T-helper 1 cell treated with Interleukin-12 subunit alpha and Interleukin-12 subunit beta and Interleukin-4 antibody, amounts not matched to agents 30 μg/mL and 1 μg/mL, for 36 hours (primary cell): ENCODE data around the gene MRPL4.

Experiments used
- H3K27ac Mint-ChIP-seq: one replicate; pipeline ENCODE4 v1.8.0; 2021; ENCODE audit warnings: mild to moderate bottlenecking, mixed read lengths
- H3K27me3 Mint-ChIP-seq: one replicate; pipeline ENCODE4 v1.8.0; 2021; ENCODE audit warnings: low read depth, mixed read lengths
- H3K36me3 Mint-ChIP-seq: one replicate; pipeline ENCODE4 v1.8.0; 2021; ENCODE audit warnings: low read depth, mixed read lengths
- H3K4me1 Mint-ChIP-seq: one replicate; pipeline ENCODE4 v1.8.0; 2021; ENCODE audit warnings: low read depth, mixed read lengths
- H3K4me3 Mint-ChIP-seq: one replicate; pipeline ENCODE4 v1.8.0; 2021; ENCODE audit warnings: mild to moderate bottlenecking, moderate library complexity, mixed read lengths
- H3K9me3 Mint-ChIP-seq: one replicate; pipeline ENCODE4 v1.8.0; 2021; ENCODE audit warnings: mixed read lengths

Gene MRPL4

GRCh38 chr19:10293637-10294367 is 41.8 kb downstream of the MRPL4 start:
- Mint-ChIP-seq H3K27me3 (peaks cover 71% of the 10 kb centered on the region), H3K36me3 (peaks cover 1% of the 10 kb centered on the region), H3K4me1 (peaks cover 36% of the 10 kb centered on the region), H3K4me3 (peak overlapping the region; percentile 46), H3K27ac (peak overlapping the region; percentile 69), H3K9me3 (no peaks in the 10 kb centered on the region)

- Mint-ChIP-seq H3K9me3 (no peaks in the 10 kb centered on the region), H3K27me3 (peaks cover 67% of the 10 kb centered on the region), H3K27ac (no peak overlapping the region), H3K4me3 (no peak overlapping the region), H3K36me3 (peaks cover 1% of the 10 kb centered on the region), H3K4me1 (peaks cover 33% of the 10 kb centered on the region)
Measured at GRCh38 chr19:10294368-10294697, 42.3 kb downstream of the MRPL4 start.

DNA sequence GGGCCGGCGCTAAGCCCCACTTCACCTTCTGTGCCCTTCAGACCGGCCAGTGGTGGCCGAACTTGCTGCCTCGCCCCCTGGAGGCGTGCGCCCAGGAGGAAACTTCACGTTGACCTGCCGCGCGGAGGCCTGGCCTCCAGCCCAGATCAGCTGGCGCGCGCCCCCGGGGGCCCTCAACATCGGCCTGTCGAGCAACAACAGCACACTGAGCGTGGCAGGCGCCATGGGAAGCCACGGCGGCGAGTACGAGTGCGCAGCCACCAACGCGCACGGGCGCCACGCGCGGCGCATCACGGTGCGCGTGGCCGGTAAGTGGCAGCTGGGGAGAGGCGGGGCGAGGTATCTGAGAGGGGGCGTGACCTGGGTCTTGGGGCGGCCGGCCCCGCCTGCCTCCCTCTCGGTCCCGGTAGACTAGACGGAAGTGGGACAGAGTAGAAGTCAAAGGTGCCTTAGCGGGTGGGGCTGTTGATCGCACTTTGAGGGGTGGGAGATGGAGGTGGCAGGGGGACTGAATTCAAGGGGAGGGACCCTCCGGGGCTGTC is 43.4 kb downstream of the MRPL4 start:
- H3K4me3 Mint-ChIP-seq, result peak overlapping the region; percentile 84
- H3K27ac Mint-ChIP-seq, result peak overlapping the region; percentile 75
- peaks cover 1% of the 10 kb centered on the region for H3K36me3 Mint-ChIP-seq
- H3K9me3 Mint-ChIP-seq, result no peaks in the 10 kb centered on the region
- peaks cover 28% of the 10 kb centered on the region for H3K4me1 Mint-ChIP-seq
- peaks cover 65% of the 10 kb centered on the region for H3K27me3 Mint-ChIP-seq

DNA sequence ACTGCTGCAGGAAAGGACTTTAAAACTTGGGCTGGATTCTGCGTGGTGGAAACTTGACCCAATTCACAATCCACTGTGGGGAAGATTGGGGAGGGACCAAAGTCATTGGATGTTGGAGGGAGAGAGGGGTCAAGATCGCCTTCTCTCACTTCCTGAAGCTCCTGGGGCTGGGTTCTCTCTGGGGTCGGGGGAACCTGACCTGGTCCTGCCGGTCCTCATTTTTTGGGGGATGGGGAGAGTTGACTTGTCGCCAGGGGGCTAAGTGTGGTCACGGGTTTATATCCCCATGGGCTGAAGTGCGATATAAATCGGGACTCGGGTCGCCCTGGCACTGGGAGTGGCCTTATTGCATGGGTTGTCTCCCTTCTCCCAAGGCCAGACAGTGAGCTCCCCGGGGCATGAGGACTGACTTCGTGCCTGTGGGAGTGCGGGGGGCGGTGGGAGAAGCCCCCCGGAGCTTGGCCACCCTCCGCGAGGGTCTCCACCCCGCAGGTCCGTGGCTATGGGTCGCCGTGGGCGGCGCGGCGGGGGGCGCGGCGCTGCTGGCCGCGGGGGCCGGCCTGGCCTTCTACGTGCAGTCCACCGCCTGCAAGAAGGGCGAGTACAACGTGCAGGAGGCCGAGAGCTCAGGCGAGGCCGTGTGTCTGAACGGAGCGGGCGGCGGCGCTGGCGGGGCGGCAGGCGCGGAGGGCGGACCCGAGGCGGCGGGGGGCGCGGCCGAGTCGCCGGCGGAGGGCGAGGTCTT is 44.0 kb downstream of the MRPL4 start:
- H3K4me3 Mint-ChIP-seq, result peak overlapping the region; percentile 84
- H3K27ac Mint-ChIP-seq, result peak overlapping the region; percentile 75
- peaks cover 1% of the 10 kb centered on the region for H3K36me3 Mint-ChIP-seq
- peaks cover 23% of the 10 kb centered on the region for H3K4me1 Mint-ChIP-seq
- H3K27me3 Mint-ChIP-seq, result peaks cover 59% of the 10 kb centered on the region
- no peaks in the 10 kb centered on the region for H3K9me3 Mint-ChIP-seq

DNA sequence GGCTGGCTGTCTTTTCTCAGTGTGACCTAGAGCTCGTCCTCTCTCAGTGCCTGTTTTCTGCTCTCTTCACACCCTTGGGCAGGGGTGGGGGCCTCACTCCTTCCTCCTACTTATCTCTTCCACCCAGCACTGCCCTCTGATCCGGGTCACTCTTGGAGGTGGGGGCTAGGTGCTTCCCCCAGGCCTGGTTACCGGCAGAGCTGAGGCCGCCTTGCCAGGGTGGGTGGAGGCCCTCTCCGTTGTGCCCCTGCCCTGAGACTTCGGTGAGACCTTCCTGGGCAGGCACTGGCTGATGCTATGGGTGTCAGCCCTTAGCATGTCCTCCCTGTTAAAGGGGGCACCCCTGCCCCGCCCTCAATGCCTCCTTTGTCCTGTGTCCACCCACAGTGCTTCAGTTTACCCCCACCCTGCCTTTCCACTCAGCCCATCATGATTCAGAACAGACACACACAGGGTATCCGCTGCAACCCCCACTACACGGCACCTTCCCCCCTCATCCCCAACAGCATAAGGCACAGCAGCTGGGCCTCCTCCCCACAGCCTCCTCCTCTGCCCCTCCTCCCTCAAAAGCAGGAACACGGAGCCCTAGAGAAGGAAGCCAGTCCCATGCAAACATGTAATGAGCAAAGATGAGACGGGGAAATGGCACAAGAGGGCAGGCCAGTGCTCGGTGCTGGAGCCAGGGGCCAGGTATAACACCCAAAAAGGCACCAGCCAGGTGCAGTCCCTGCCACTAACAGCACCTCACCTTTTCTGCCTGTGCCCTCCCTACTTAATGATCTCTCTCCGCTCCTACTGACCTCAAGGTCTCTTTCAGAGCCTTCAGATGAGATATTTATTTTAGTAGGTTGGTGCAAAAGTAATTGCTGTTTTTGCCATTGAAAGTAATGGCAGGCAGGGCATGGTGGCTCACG is 47.8 kb downstream of the MRPL4 start:
- Mint-ChIP-seq H3K4me1 (peaks cover 7% of the 10 kb centered on the region), H3K9me3 (no peaks in the 10 kb centered on the region), H3K4me3 (no peak overlapping the region), H3K27ac (no peak overlapping the region), H3K27me3 (peaks cover 25% of the 10 kb centered on the region), H3K36me3 (peaks cover 1% of the 10 kb centered on the region)

- H3K9me3 Mint-ChIP-seq, result no peaks in the 10 kb centered on the region
- no peaks in the 10 kb centered on the region for H3K4me1 Mint-ChIP-seq
- H3K36me3 Mint-ChIP-seq, result no peaks in the 10 kb centered on the region
- peaks cover 4% of the 10 kb centered on the region for H3K27me3 Mint-ChIP-seq
- H3K27ac Mint-ChIP-seq, result no peak overlapping the region
- H3K4me3 Mint-ChIP-seq, result no peak overlapping the region
Measured at GRCh38 chr19:10305139-10305806, 53.3 kb downstream of the MRPL4 start.

- Mint-ChIP-seq H3K27me3 (peaks cover 4% of the 10 kb centered on the region), H3K4me1 (no peaks in the 10 kb centered on the region), H3K36me3 (no peaks in the 10 kb centered on the region), H3K27ac (no peak overlapping the region), H3K9me3 (no peaks in the 10 kb centered on the region), H3K4me3 (no peak overlapping the region)
Measured at GRCh38 chr19:10306327-10306726, 54.3 kb downstream of the MRPL4 start.

DNA sequence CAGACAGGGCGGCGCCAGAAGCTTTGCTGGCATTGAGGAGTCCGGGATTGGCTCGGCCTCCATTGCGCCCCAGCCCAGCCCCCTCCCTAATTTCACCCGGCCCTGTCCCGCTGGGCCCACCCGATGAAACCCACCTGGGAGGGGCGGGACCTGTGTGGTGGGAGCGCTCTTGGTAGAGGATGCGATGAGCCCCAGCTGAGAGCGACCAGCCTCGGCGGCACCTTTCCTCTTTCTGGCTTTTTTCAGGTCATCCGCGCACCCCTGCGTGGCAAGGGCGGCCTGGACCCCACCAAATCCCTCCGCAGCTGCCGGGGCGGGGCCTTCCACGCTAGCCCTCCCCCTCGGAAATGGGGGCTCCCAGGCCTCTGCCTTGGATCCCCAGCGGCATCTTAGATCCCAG is 57.4 kb downstream of the MRPL4 start, which contains the start of gene ZGLP1:
Gene ZGLP1, minus strand, starts transcription at position 393 of the 400 bp plus-strand sequence.
- no peak within 1 kb of the TSS for H3K27ac Mint-ChIP-seq
- no peaks in the 10 kb centered on the region for H3K9me3 Mint-ChIP-seq
- peaks cover 1% of the 10 kb centered on the region for H3K4me1 Mint-ChIP-seq
- no peaks in the 10 kb centered on the region for H3K27me3 Mint-ChIP-seq
- H3K36me3 Mint-ChIP-seq, result no peaks in the 10 kb centered on the region
- H3K4me3 Mint-ChIP-seq, result no peak within 1 kb of the TSS
